Immature natural killer cell (primary cell): ENCODE measurements around the gene RBM28. TPM values are rescaled to one million over a fixed set of nuclear protein-coding genes. Genes with fewer than 3 reads are reported as not detected.

Experiments used
- polyA plus RNA-seq, 3 donors: library from polyadenylated mRNA; unstranded; fragments of 300-500 nt; fragmentation: Illumina TruSeq; gene quantifications; one replicate each; pipeline ENCODE4 v1.2.3, GENCODE V29; 2021

The RBM28 gene
- polyA plus RNA-seq, 3 donors from 2014 or later = 3.0 to 14.1 (median 7.5) TPM

Other genes starting within 250 kb of the RBM28 start
- not detected for gene LEP, start 102.6 kb downstream of the RBM28 start, polyA plus RNA-seq
- gene PRRT4, start 17.8 kb upstream of the RBM28 start, polyA plus RNA-seq = under 1 TPM in 1 of 3 donors, not detected in 2; 0.08 TPM
- 10 to 100 TPM; 39.0 to 66.0 (median 53.3) TPM for gene IMPDH1, start 66.1 kb upstream of the RBM28 start, polyA plus RNA-seq
- 1 to 10 TPM; 5.7 to 6.5 (median 6.0) TPM for gene HILPDA, start 112.0 kb upstream of the RBM28 start, polyA plus RNA-seq
- gene METTL2B, start 132.8 kb upstream of the RBM28 start, polyA plus RNA-seq = 10 to 100 TPM in 2 of 3 donors, 1 to 10 TPM in 1; 2.8 to 24.9 (median 11.9) TPM